Measurements from ENCODE around the gene RBM47.
"Not testable (repeated sequence)": the region's sequence is repeated elsewhere in the genome, so short reads cannot be mapped to it uniquely, and the experiment has no call there.

Gene RBM47

GRCh38 chr4:40455340-40455902 is 174.2 kb downstream of the RBM47 start:
- in situ Hi-C loops (cut with MboI; ENCODE audit: low sequenced_read_pairs): no loop called here

- in situ Hi-C loops (cut with MboI; ENCODE audit: low sequenced_read_pairs): no loop called here
Observed at GRCh38 chr4:40454816-40455215, 174.8 kb downstream of the RBM47 start.

- in situ Hi-C loops (cut with MboI; ENCODE audit: low sequenced_read_pairs): no loop called here
Observed at GRCh38 chr4:40453912-40454311, 175.8 kb downstream of the RBM47 start.

GRCh38 chr4:40448875-40449274 is 180.8 kb downstream of the RBM47 start:
- in situ Hi-C loops (cut with MboI; ENCODE audit: low sequenced_read_pairs): no loop called here

GRCh38 chr4:40446839-40447238 is 182.8 kb downstream of the RBM47 start:
- in situ Hi-C loops (cut with MboI; ENCODE audit: low sequenced_read_pairs): no loop called here

GRCh38 chr4:40446261-40446750 is 183.4 kb downstream of the RBM47 start:
- in situ Hi-C loops (cut with MboI; ENCODE audit: low sequenced_read_pairs): not testable (repeated sequence)

- in situ Hi-C loops (cut with MboI; ENCODE audit: low sequenced_read_pairs): no loop called here
Observed at GRCh38 chr4:40445671-40446070, 184.0 kb downstream of the RBM47 start.

GRCh38 chr4:40441430-40441829 is 188.2 kb downstream of the RBM47 start:
- in situ Hi-C loops (cut with MboI; ENCODE audit: low sequenced_read_pairs): no loop called here

- in situ Hi-C loops (cut with MboI; ENCODE audit: low sequenced_read_pairs): no loop called here
Observed at GRCh38 chr4:40439519-40439918, 190.1 kb downstream of the RBM47 start.

GRCh38 chr4:40438384-40439026 is 191.2 kb downstream of the RBM47 start:
- in situ Hi-C loops (cut with MboI; ENCODE audit: low sequenced_read_pairs): no loop called here

GRCh38 chr4:40437741-40438383 is 191.8 kb downstream of the RBM47 start:
- in situ Hi-C loops (cut with MboI; ENCODE audit: low sequenced_read_pairs): no loop called here

GRCh38 chr4:40435306-40435705 is 194.4 kb downstream of the RBM47 start:
- in situ Hi-C loops (cut with MboI; ENCODE audit: low sequenced_read_pairs): not testable (repeated sequence)

- in situ Hi-C loops (cut with MboI; ENCODE audit: low sequenced_read_pairs): no loop called here
Observed at GRCh38 chr4:40434126-40434687, 195.5 kb downstream of the RBM47 start.

- in situ Hi-C loops (cut with MboI; ENCODE audit: low sequenced_read_pairs): no loop called here
Observed at GRCh38 chr4:40432504-40432903, 197.2 kb downstream of the RBM47 start.

- in situ Hi-C loops (cut with MboI; ENCODE audit: low sequenced_read_pairs): not testable (repeated sequence)
Observed at GRCh38 chr4:40427871-40428270, 201.8 kb downstream of the RBM47 start.

GRCh38 chr4:40427128-40427527 is 202.5 kb downstream of the RBM47 start:
- in situ Hi-C loops (cut with MboI; ENCODE audit: low sequenced_read_pairs): no loop called here

- in situ Hi-C loops (cut with MboI; ENCODE audit: low sequenced_read_pairs): no loop called here
Observed at GRCh38 chr4:40425799-40426574, 203.7 kb downstream of the RBM47 start.

- in situ Hi-C loops (cut with MboI; ENCODE audit: low sequenced_read_pairs): no loop called here
Observed at GRCh38 chr4:40423735-40424134, 205.9 kb downstream of the RBM47 start.

GRCh38 chr4:40421839-40422708 is 207.6 kb downstream of the RBM47 start:
- in situ Hi-C loops (cut with MboI; ENCODE audit: low sequenced_read_pairs): no loop called here

GRCh38 chr4:40419231-40419912 is 210.3 kb downstream of the RBM47 start:
- in situ Hi-C loops (cut with MboI; ENCODE audit: low sequenced_read_pairs): no loop called here

Measured in HL-60/S4 treated with retinoic acid at 250 ng/mL for 4 days and 3 days (cell line).